GOT3 (cell line): ENCODE measurements around the gene PRRC2B.
"Not testable (repeated sequence)": the region's sequence is repeated elsewhere in the genome, so short reads cannot be mapped to it uniquely, and the experiment has no call there.

ENCODE experiments used
- DNase-seq: peaks from one replicate; lab custom pipeline; 2025; ENCODE audit warnings: mixed read lengths; lab: John Stamatoyannopoulos, UW

Gene PRRC2B

GRCh38 chr9:131472085-131472484, 78.2 kb downstream of the PRRC2B start:
- DNase-seq = not testable (repeated sequence)

GRCh38 chr9:131473198-131473885, 79.5 kb downstream of the PRRC2B start:
- DNase-seq = no peak

- DNase-seq = no peak
Measured at GRCh38 chr9:131473891-131474290, 80.0 kb downstream of the PRRC2B start.

- DNase-seq = no peak
Measured at GRCh38 chr9:131474711-131475110, 80.8 kb downstream of the PRRC2B start.

DNA sequence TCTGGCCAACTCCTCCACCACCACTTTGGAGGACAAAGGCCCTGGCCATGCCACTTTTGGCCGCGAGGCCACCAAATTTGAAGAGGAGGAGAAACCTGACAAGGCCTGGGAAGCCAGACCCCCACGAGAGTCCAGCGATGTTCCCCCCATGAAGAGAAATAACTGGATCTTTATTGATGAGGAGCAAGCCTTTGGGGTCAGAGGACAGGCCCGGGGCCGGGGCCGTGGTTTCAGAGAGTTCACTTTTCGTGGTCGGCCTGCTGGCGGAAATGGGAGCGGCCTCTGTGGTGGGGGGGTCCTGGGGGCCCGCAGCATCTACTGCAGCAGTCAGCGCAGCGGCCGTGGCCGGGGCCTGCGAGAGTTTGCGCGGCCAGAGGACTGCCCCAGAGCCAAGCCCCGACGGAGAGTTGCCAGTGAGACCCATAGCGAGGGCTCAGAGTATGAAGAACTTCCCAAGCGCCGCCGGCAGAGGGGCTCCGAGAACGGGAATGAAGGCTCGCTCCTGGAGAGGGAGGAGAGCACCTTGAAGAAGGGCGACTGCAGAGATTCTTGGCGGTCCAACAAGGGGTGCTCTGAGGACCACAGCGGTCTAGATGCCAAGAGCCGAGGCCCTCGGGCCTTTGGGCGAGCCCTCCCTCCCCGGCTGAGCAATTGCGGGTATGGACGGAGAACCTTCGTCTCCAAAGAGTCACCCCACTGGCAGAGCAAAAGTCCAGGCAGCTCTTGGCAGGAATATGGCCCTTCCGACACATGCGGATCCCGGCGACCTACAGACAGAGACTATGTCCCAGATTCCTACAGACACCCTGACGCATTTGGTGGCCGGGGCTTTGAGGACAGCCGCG, 81.4 kb downstream of the PRRC2B start:
- DNase-seq = no peak

DNA sequence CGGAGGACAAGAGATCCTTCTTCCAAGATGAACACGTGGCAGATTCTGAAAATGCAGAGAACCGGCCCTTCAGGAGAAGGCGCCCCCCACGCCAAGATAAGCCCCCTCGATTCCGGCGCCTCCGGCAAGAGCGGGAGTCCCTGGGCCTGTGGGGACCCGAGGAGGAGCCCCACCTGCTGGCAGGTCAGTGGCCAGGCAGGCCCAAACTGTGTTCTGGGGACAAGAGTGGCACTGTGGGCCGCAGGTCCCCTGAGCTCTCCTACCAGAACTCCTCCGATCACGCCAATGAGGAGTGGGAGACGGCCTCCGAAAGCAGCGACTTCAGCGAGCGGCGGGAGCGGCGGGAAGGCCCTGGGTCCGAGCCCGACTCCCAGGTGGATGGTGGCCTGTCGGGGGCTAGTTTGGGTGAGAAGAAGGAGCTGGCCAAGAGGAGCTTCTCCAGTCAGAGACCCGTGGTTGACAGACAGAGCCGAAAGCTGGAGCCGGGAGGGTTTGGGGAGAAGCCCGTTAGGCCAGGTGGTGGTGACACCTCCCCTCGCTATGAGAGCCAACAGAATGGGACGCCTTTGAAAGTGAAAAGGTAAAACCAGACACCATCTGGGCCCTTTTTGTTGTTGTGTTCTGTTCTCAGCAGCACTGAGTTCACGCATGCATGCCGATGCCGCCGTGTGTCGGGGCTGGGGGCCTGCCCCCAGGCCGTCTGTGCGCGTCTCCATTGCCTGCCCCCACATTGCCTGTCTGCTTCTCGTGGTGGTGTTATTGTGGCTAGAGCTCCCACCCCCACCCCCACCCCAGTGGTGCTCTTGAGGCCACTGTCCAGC, 82.3 kb downstream of the PRRC2B start:
- no peak for DNase-seq

DNA sequence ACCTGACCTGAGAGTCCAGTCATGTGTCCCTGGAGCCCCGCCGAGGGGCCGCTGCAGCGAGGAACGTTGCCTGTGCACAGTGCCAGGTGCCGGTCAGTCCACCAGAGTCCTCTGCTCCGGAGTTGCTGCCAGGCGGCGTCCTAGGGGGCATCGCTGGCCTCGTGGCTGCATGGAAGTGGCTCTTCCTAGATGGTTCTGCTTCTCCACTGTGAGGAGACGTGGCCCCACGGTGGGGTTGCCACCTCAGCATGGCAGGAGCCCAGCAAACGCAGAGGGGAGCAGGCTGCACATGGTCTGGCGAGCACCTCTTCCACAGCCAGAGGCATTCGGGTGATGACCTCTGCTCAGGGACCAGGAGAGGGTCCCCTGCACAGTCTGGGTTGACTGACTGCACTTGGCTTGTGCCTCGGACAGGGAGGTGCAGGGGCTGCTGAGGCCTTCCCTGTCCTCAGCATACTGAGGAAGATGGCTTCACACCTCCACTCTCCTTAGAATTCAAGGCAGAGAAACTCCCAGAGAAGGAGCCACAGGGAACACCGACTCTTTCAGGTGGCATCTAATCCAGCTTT, 83.0 kb downstream of the PRRC2B start:
- no peak for DNase-seq

- no peak for DNase-seq
Measured at GRCh38 chr9:131477367-131477766, 83.5 kb downstream of the PRRC2B start.

DNA sequence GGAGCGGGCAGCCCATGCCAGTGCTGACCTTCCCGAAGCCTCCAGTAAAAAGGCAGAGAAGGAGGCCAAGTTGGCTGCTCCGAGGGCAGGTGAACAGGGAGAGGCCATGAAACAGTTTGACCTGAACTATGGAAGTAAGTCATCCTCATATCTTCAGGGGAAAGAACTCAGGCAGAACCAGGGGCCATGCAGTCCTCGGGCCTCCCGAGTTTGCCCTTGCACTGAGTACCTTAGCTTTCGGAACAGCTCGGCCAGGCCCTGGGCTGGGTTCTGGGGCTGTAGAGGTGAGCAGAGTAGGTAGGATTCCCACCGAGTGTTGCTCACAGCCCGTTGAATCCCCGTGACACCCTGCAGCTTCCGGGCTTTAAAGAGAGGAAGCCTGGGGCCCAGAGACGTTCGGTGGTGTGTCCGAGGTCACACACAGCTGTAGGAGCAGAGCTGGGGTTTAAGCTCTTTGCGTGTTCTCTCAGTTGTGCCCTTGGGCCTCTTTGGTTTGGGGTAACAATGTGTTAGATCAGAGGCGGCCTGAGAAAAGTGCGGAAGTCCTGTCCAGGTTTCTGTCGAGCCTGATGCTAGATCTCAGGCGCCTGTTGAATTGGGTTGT, 84.0 kb downstream of the PRRC2B start:
- no peak for DNase-seq

DNA sequence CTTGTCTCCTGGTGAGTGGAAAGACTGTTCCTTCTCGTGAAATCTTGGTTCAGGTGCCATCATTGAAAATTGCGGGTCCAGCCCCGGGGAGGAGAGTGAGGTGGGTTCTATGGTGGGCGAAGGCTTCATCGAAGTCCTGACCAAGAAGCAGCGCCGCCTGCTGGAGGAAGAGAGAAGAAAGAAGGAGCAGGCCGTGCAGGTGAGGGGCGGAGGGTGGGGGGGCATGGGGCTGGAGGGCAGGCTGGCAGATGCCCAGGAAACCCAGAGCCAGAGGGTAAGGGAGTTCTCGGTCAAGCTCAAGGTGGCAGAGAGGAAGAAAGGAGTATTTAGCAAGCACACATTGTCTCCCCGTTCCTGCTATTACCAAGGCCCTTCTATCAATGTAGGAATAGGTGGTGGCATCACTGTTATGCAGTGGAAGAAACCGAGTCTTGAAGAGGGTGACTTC, 84.6 kb downstream of the PRRC2B start:
- DNase-seq = no peak

- DNase-seq = no peak
Measured at GRCh38 chr9:131478911-131479310, 85.0 kb downstream of the PRRC2B start.

GRCh38 chr9:131480258-131480657, 86.4 kb downstream of the PRRC2B start:
- DNase-seq = no peak

DNA sequence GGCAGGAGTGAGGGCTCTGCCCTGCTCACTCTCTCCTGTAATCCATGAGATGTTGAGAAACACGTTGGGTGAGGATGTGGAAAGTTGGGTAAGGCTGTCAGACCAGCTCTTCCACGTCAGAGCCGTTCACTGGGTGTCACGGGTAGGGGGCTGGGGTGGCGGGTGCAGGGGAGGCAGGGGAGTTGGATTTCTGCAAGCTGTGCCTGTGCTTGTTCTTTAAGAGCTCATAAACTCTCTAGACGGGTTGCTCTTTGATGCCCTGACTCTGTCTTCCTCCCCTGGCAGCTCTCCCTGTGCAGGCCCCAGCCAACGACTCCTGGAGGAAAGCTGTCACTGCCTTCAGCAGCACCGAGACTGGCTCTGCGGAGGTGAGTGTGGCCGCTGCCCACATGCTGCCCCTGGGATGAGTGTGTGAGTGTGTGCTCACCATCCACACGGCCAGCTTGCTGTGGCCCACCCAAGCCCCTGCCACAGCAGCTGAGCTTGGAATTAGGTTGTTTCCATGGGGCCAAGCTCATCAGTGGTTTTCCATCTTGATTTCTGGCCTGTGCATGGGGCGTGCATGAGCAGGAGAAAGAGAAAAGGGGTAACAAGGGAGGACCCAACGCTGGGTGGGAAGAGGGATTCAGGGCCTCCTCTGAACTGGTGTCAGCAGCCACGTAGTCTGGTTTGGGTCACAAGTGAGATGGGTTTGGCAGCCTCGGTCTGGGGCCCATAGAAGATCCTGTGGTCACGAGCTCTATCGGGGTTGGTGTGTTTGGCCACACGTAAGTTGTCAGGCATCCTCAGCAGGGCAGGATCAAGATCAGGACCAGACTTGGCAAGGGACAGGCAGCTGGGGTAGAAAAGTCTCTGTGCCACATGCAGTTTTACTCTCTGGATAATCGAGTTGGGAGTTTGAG, 87.8 kb downstream of the PRRC2B start:
- DNase-seq = no peak

- no peak for DNase-seq
Measured at GRCh38 chr9:131482343-131483006, 88.6 kb downstream of the PRRC2B start.

DNA sequence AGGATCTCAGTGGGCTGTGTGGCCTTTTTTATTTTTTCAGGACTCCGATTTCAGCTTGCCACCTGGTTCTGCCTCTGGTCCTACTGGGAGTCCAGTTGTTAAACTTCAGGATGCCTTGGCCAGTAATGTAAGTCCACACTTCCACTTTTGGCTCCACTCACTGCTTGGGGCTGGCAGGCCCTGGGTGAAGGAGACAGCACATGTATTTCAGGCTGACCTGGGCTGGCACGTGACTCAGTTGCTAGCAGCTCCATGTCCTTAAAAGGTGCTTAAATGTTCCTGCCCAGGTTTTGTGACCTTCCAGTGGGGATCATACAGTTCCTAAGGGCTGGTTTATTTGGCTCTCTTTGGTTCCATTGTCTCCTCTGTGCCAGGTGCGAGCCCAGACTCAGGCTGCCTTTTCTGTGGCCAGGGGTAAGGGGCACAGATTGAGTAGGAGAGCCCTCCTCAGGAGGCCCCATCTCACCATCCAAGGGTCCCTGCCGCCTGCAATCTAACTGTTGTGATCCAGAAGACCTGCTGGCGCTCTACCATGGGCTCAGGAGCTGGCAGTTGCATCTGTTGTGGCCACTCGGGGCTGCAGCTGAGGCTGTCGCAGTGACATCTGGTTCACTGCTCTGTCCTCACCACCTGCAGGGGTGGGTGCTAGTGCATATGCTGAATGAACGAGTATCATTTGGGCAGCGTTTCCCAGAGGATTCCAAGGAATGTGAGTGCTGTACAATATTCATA, 89.6 kb downstream of the PRRC2B start:
- no peak for DNase-seq

DNA sequence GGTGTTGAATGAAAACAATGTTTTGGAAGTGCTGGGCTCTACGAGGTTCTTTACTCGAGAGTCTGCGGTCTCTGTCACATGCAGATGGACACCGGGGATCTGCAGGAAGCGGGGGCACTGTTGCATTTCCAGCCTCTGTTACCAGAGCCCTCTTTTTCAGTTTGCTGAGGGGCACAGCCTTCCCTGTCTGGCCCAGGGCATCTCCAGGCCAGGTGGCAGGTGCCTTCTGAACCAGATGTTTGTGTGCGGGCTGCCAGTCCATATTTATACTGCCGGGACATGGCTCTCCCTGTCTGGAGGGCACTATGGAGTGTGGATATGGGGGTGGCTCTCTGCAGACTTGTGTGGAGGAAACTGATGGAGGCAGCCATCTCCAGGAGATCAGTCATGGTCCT, 90.2 kb downstream of the PRRC2B start:
- no peak for DNase-seq

DNA sequence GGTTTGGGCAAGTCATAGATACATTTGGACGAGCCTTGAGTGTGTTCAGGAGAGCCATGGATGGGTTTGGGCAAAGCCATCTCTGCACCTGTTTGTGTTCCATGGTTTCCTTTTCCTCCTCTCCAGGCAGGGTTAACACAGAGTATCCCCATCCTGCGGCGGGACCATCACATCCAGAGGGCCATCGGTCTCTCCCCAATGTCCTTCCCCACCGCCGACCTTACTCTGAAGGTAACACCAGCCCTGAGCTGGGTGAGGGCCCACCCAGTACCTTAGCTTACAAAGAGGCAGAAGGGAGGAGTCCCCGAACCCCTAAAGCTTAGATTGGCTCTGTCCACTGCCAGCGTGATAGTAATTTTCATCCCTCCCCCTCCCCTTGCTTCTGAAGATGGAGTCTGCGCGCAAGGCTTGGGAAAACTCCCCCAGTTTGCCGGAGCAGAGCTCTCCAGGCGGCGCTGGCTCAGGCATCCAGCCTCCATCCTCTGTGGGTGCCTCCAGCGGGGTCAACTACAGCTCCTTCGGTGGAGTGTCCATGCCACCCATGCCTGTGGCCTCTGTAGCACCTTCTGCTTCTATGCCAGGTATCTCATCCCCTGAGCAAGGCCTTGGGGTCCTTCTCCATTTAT, 90.8 kb downstream of the PRRC2B start:
- DNase-seq = no peak

DNA sequence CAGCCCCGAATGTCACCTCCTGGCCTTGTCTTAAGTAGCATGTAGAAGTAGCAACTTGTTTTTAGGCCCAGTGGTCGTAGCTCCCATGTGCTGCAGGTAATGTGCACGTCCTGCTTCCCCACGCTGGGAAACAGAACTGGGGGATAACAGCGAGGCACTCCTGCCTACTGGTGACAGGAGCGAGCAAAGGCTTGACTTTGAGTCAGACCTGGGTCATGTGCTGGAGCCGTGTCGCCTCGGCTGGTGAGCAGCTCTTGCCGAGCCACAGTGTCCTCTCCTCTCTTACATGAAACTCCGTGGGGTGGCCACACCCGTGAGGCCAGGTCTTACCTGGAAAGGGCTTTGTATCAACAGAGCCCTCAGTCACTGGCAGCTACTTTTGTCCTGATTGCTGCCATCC, 91.3 kb downstream of the PRRC2B start:
- DNase-seq = no peak
